K562 (cell line): ENCODE measurements around the gene ALPK1. TPM values are rescaled to one million over a fixed set of nuclear protein-coding genes. Genes with fewer than 3 reads are reported as not detected.

Experiments
- ATAC-seq: fragments of 200-7000 bp; cut with Tn5 transposase; 3 replicates; pipeline ENCODE4 v1.9.1; 2020; ENCODE audit warnings: moderate library complexity
- BruUV-seq: library from RNA; stranded (reverse); fragments of 400-500 nt; replicated peaks from 2 replicates; lab custom pipeline; 2021; lab: Mats Ljungman, UMichigan
- CTCF ChIA-PET: fragments of 300-600 bp; formaldehyde crosslinking; extraction: SDS; loops from one replicate; lab custom pipeline; 2021; ENCODE audit warnings: low intra/inter-chr PET ratio; lab: Yijun Ruan, JAX
- POLR2A ChIA-PET: fragments of 300-600, 350-650 bp; sonication (Branson Sonifier 250); formaldehyde crosslinking; extraction: SDS; loops from one replicate; lab custom pipeline; 2021; ENCODE audit warnings: antibody characterized with exemption, inconsistent platforms; lab: Yijun Ruan, JAX
- DNase-seq, 4 experiments: peaks; one replicate each; pipeline versions ENCODE4 v3.0.0 to v3.0.0-alpha.2; 2011 to 2018; ENCODE audit warnings: low spot score in 3 of 4, mixed read lengths in 3 of 4; ENCODE audit errors: extremely low read depth in 1 of 4
- FAIRE-seq: peaks from 2 replicates; lab custom pipeline; 2011; peaks lifted over from hg19 to GRCh38; lab: Jason Lieb, UNC
- H2AFZ ChIP-seq: 2 replicates; pipeline ENCODE4 v1.6.0; 2011; ENCODE audit warnings: low read depth, low read length, control low read depth, inconsistent platforms
- H3K27ac ChIP-seq: fragments of 200-600 bp; 3 replicates; pipeline ENCODE4 v1.8.0; 2011; ENCODE audit warnings: low read depth, mild to moderate bottlenecking, control low read depth, inconsistent platforms, low read length, moderate library complexity, mixed read lengths; ENCODE audit errors: extremely low read depth
- H3K27me3 ChIP-seq, 2 experiments: fragments of 300-600 bp in 1 of 2; 2 replicates in 1 of 2; 3 replicates in 1 of 2; pipeline versions ENCODE4 v1.6.0 to v1.8.0; 2011; ENCODE audit warnings: inconsistent platforms in 2 of 2, low read length in 2 of 2, mild to moderate bottlenecking in 1 of 2, mixed read lengths in 1 of 2, moderate library complexity in 1 of 2; ENCODE audit not compliant: control insufficient read depth in 2 of 2, insufficient read depth in 2 of 2
- H3K36me3 ChIP-seq: fragments of 300-600 bp; 3 replicates; pipeline ENCODE4 v1.8.0; 2011; ENCODE audit warnings: mild to moderate bottlenecking, low read length, inconsistent platforms; ENCODE audit not compliant: control insufficient read depth, insufficient read depth
- H3K4me1 ChIP-seq, 2 experiments: fragments of 200-600 bp in 1 of 2; replicated peaks in 1 of 2; 2 replicates in 1 of 2; 3 replicates in 1 of 2; pipeline versions ENCODE4 v1.5.1 to v1.8.0; 2011; ENCODE audit warnings: inconsistent platforms in 2 of 2, low read length in 2 of 2, mild to moderate bottlenecking in 1 of 2, mixed read lengths in 1 of 2, moderate library complexity in 1 of 2; ENCODE audit not compliant: control insufficient read depth in 2 of 2, insufficient read depth in 2 of 2
- H3K4me2 ChIP-seq: 2 replicates; pipeline ENCODE4 v1.6.1; 2011; ENCODE audit warnings: low read length, control low read depth, inconsistent platforms, mixed read lengths; ENCODE audit not compliant: insufficient read depth
- H3K4me3 ChIP-seq: fragments of 200-600 bp; sonication (generic), shearing (Covaris generic); 2 replicates; pipeline ENCODE4 v1.5.1; 2016; ENCODE audit warnings: control low read depth, inconsistent platforms
- H3K79me2 ChIP-seq: fragments of 200-600 bp; 3 replicates; pipeline ENCODE4 v1.8.0; 2011; ENCODE audit warnings: low read length, inconsistent platforms; ENCODE audit not compliant: control insufficient read depth, insufficient read depth
- H3K9ac ChIP-seq, 2 experiments: 2 replicates each; pipeline versions ENCODE4 v1.6.0 to v1.6.1; 2011; ENCODE audit warnings: low read depth in 2 of 2, low read length in 2 of 2, control low read depth in 1 of 2, inconsistent platforms in 1 of 2, mild to moderate bottlenecking in 1 of 2, mixed read lengths in 1 of 2; ENCODE audit not compliant: insufficient read depth in 1 of 2
- H3K9me1 ChIP-seq: one replicate; pipeline ENCODE4 v1.6.0; 2011; ENCODE audit warnings: inconsistent platforms, mild to moderate bottlenecking, low read length, moderate library complexity; ENCODE audit not compliant: control insufficient read depth, insufficient read depth
- H3K9me3 ChIP-seq: replicated peaks from 2 replicates; pipeline ENCODE4 v1.5.1; 2011; ENCODE audit warnings: low read depth, low read length, inconsistent platforms; ENCODE audit not compliant: control insufficient read depth, insufficient read depth
- H4K20me1 ChIP-seq: replicated peaks from 2 replicates; pipeline ENCODE4 v1.6.1; 2011; ENCODE audit warnings: low read length, inconsistent platforms, mixed read lengths; ENCODE audit not compliant: control insufficient read depth, insufficient read depth
- ATF3 ChIP-seq, 2 experiments: fragments of 450-650 bp in 1 of 2; sonication (generic) in 1 of 2; formaldehyde crosslinking in 1 of 2; IDR thresholded peaks in 1 of 2; conservative IDR thresholded peaks in 1 of 2; 2 replicates each; pipeline versions ENCODE4 v1.6.1 to v1.8.1; 2016 to 2023; ENCODE audit warnings: mild to moderate bottlenecking in 2 of 2, moderate library complexity in 2 of 2, inconsistent platforms in 1 of 2, missing genetic modification reagents in 1 of 2
- C11orf30 ChIP-seq: fragments of 450-650 bp; IDR thresholded peaks from 2 replicates; pipeline ENCODE4 v1.6.1; 2016; ENCODE audit warnings: low read depth, mild to moderate bottlenecking
- CEBPB ChIP-seq: fragments of 450-650 bp; IDR thresholded peaks from 2 replicates; pipeline ENCODE4 v1.6.1; 2016; ENCODE audit warnings: missing genetic modification characterization, missing compliant biosample characterization
- CTBP1 ChIP-seq: fragments of 450-650 bp; IDR thresholded peaks from 2 replicates; pipeline ENCODE4 v1.6.1; 2016; ENCODE audit warnings: borderline replicate concordance
- FOSL1 ChIP-seq: fragments of 200-800 bp; sonication (Bioruptor generic); conservative IDR thresholded peaks from 2 replicates; pipeline ENCODE4 v1.6.1; 2016; ENCODE audit warnings: missing genetic modification characterization, missing compliant biosample characterization
- JUND ChIP-seq, 2 experiments: IDR thresholded peaks; 2 replicates in 1 of 2; 3 replicates in 1 of 2; pipeline ENCODE4 v1.6.1; 2011; ENCODE audit warnings: borderline replicate concordance in 2 of 2, low read depth in 2 of 2, low read length in 2 of 2, improper control_type of control experiment in 1 of 2, missing biosample characterization in 1 of 2, missing genetic modification characterization in 1 of 2, missing genetic modification reagents in 1 of 2
- NFE2 ChIP-seq: IDR thresholded peaks from 2 replicates; pipeline ENCODE4 v1.6.1; 2014; ENCODE audit warnings: antibody characterized with exemption, low read depth
- SNIP1 ChIP-seq: fragments of 450-650 bp; IDR thresholded peaks from 2 replicates; pipeline ENCODE4 v1.7.1; 2017; ENCODE audit warnings: low read depth, mild to moderate bottlenecking
- SRSF3 ChIP-seq: fragments of 200-400 bp; formaldehyde crosslinking; IDR thresholded peaks from 2 replicates; pipeline ENCODE4 v1.6.1; 2016; ENCODE audit warnings: mild to moderate bottlenecking, low read length, moderate library complexity; ENCODE audit not compliant: insufficient read depth
- THAP7 ChIP-seq: fragments of 250-450 bp; sonication (Bioruptor Pico); IDR thresholded peaks from 2 replicates; pipeline ENCODE4 v1.5.0; 2021
- TSC22D4 ChIP-seq: fragments of 450-650 bp; IDR thresholded peaks from 2 replicates; pipeline ENCODE4 v1.6.1; 2016; ENCODE audit warnings: missing genetic modification characterization, missing biosample characterization, control low read depth
- YY1 ChIP-seq, 3 experiments: IDR thresholded peaks; 2 replicates each; pipeline ENCODE4 v1.6.1; 2011; ENCODE audit warnings: low read length in 2 of 3, mild to moderate bottlenecking in 2 of 3, moderate library complexity in 2 of 3, borderline replicate concordance in 1 of 3, control low read depth in 1 of 3, low read depth in 1 of 3; ENCODE audit not compliant: insufficient read depth in 3 of 3, insufficient replicate concordance in 2 of 3, control insufficient read depth in 1 of 3, insufficient read length in 1 of 3; ENCODE audit errors: extremely low read depth in 1 of 3
- ZNF316 ChIP-seq: fragments of 450-650 bp; IDR thresholded peaks from 2 replicates; pipeline ENCODE4 v1.6.1; 2016
- ZNF408 ChIP-seq: fragments of 250-450 bp; sonication (Bioruptor Pico); IDR thresholded peaks from 2 replicates; pipeline ENCODE4 v1.4.0; 2020; ENCODE audit warnings: low read depth, mild to moderate bottlenecking, moderate library complexity
- WGBS: fragments of 100-300 bp; shearing (Covaris generic); methylation state at CpG from one replicate; pipeline ENCODE4 v1.1.6; 2016; ENCODE audit warnings: low coverage, mixed read lengths; ENCODE audit not compliant: insufficient coverage; ENCODE audit errors: missing lambda C conversion rate; 5-methylcytosine and 5-hydroxymethylcytosine counted together
- in situ Hi-C: fragments of 300-500 bp; cut with MboI; formaldehyde crosslinking; loops from 4 replicates; pipeline ENCODE4 v1.15.0; 2018; ENCODE audit warnings: inconsistent platforms, mixed read lengths
- intact Hi-C: fragments of 100-400 bp; cut with micrococcal nuclease; formaldehyde crosslinking; loops from 2 replicates; pipeline ENCODE4 v1.14.2; 2022
- polyA plus RNA-seq, 8 experiments: library from polyadenylated mRNA; depleted of rRNA in 4 of 8; stranded (reverse) in 5 of 8; unstranded in 3 of 8; fragments of >200 nt; fragmentation: Nextera tagmentation in 2 of 8; fragmentation: Illumina TruSeq in 1 of 8; extraction: Ambion mirVana in 2 of 8; extraction: Trizol in 1 of 8; gene quantifications; 2 replicates each; pipeline versions ENCODE4 v1.2.1 to v1.2.3, GENCODE V29; 2011 to 2014; ENCODE audit warnings: inconsistent platforms in 1 of 8, missing spikeins in 1 of 8
- total RNA-seq, 7 experiments: library from RNA; depleted of rRNA in 6 of 7; stranded (reverse); fragments of >200 nt in 6 of 7; fragmentation: Illumina TruSeq in 2 of 7; extraction: Trizol in 2 of 7; gene quantifications; 2 replicates each; pipeline versions ENCODE4 v1.2.1 to v1.2.3, GENCODE V29; 2011 to 2021; ENCODE audit warnings: low replicate concordance in 1 of 7

ALPK1 gene
- total and polyA plus RNA-seq, 9 of the 15 experiments (the other 6 are each of a cell fraction or from before 2014, with no cell fraction given) = 2.3 to 6.9 (median 4.6) TPM

GRCh38 chr4:112290341-112290740, 6.8 kb upstream of the ALPK1 start:
- no peaks in the 10 kb centered on the region for H3K9me1 ChIP-seq
- ChIA-PET POLR2A (no interaction called here), CTCF (interaction anchor here (0.6 kb wide), 1 partner anchor 76 kb away, joined by 3 read pairs; no protein-coding TSS in a partner anchor)
- WGBS = 25% methylated on average over 3 of the region's 3 CpGs
- peak in 2 of 4 experiments; percentile 30 to 36 for DNase-seq
- H3K36me3 ChIP-seq = no peaks in the 10 kb centered on the region
- H3K9me3 ChIP-seq = no peaks in the 10 kb centered on the region
- H4K20me1 ChIP-seq = no peaks in the 10 kb centered on the region
- no peak overlapping the region for H3K4me3 ChIP-seq
- no peaks in the 10 kb centered on the region for H3K27me3 ChIP-seq
- no peaks in the 10 kb centered on the region for H3K79me2 ChIP-seq
- H3K27ac ChIP-seq = no peak overlapping the region
- no TSS peak for BruUV-seq
- H3K4me1 ChIP-seq = peaks cover 6 to 11% of the 10 kb centered on the region in 2 experiments; a peak in 4 of 5 replicates
- no peak for FAIRE-seq
- H3K4me2 ChIP-seq = no peak overlapping the region; the same call in 1 of the 2 replicates
- intact Hi-C loops (no loop called here), in situ Hi-C loops (no loop called here)
- peak overlapping the region; percentile 93 for H2AFZ ChIP-seq
- no peak overlapping the region for H3K9ac ChIP-seq
- TF ChIP-seq CTBP1 = peak; percentile 29; the same call in 1 of the 2 replicates
- TF ChIP-seq ZNF316 = 0 out of 2 replicates have a peak, but pooled peaks have one; percentile 47
- peak; percentile 79 for TF ChIP-seq NFE2
- 0 out of 2 replicates have a peak, but pooled peaks have one; percentile 17 for TF ChIP-seq CEBPB
- no peak for TF ChIP-seq TSC22D4
- peak in 1 of 3 experiments; percentile 35 for TF ChIP-seq YY1 (IDR thresholded peaks at IDR 0.05; ENCODE audit: borderline replicate concordance in 1 of 3, control insufficient read depth in 1 of 3, extremely low read depth in 1 of 3, insufficient read depth in 3 of 3, insufficient read length in 1 of 3, insufficient replicate concordance in 2 of 3, low read depth in 1 of 3, low read length in 2 of 3)
- TF ChIP-seq JUND (IDR thresholded peaks at IDR 0.05; ENCODE audit: borderline replicate concordance, low read depth, low read length) = peak; percentile 40; the same call in 1 of the 2 replicates
- no peak; the same call in 2 of the 3 replicates for TF ChIP-seq JUND (tag; IDR thresholded peaks at IDR 0.05; ENCODE audit: borderline replicate concordance, low read depth, low read length)
- no peak for TF ChIP-seq SNIP1
- peak; percentile 62; the same call in 1 of the 2 replicates for TF ChIP-seq C11orf30
- TF ChIP-seq SRSF3 = no peak
- no peak for TF ChIP-seq THAP7
- no peak for TF ChIP-seq ZNF408
- TF ChIP-seq ATF3 (IDR thresholded peaks at IDR 0.05) = peak; percentile 16; the same call in 1 of the 2 replicates
- TF ChIP-seq ATF3 (CRISPR knock-in tag; conservative IDR thresholded peaks at IDR 0.05) = no peak
- TF ChIP-seq FOSL1 (tag) = peak; percentile 45; the same call in 1 of the 2 replicates
- ATAC-seq = 0 out of 3 replicates have a peak, but pooled peaks have one; percentile 10
